HL-60 (cell line): ENCODE results near the gene ICAM2.

Experiments
- CTCF ChIP-seq: IDR thresholded peaks from one replicate; pipeline ENCODE4 v1.5.1; 2011; ENCODE audit warnings: low read length, control low read depth, inconsistent platforms; ENCODE audit not compliant: insufficient read depth
- GABPA ChIP-seq: IDR thresholded peaks from 2 replicates; pipeline ENCODE4 v1.6.1; 2012; ENCODE audit warnings: low read depth
- POLR2AphosphoS5 ChIP-seq: IDR thresholded peaks from 2 replicates; pipeline ENCODE4 v1.6.1; 2012; ENCODE audit warnings: low read depth
- REST ChIP-seq: IDR thresholded peaks from 2 replicates; pipeline ENCODE4 v1.6.1; 2012; ENCODE audit warnings: low read depth; ENCODE audit not compliant: insufficient replicate concordance
- SPI1 ChIP-seq: IDR thresholded peaks from 2 replicates; pipeline ENCODE4 v1.6.1; 2012; ENCODE audit warnings: low read depth, mild to moderate bottlenecking, borderline replicate concordance

- TF ChIP-seq CTCF (no peak), GABPA (no peak), POLR2AphosphoS5 (no peak), REST (no peak), SPI1 (no peak)
Observed at GRCh38 chr17:64036198-64036922, 15.9 kb upstream of the ICAM2 start.
